EH (cell line): Measurements from ENCODE around the gene FAAP20.

Source experiments
- DNase-seq: peaks from one replicate; pipeline ENCODE4 v3.0.0-alpha.2; 2015; ENCODE audit warnings: low read depth

FAAP20 gene

DNA sequence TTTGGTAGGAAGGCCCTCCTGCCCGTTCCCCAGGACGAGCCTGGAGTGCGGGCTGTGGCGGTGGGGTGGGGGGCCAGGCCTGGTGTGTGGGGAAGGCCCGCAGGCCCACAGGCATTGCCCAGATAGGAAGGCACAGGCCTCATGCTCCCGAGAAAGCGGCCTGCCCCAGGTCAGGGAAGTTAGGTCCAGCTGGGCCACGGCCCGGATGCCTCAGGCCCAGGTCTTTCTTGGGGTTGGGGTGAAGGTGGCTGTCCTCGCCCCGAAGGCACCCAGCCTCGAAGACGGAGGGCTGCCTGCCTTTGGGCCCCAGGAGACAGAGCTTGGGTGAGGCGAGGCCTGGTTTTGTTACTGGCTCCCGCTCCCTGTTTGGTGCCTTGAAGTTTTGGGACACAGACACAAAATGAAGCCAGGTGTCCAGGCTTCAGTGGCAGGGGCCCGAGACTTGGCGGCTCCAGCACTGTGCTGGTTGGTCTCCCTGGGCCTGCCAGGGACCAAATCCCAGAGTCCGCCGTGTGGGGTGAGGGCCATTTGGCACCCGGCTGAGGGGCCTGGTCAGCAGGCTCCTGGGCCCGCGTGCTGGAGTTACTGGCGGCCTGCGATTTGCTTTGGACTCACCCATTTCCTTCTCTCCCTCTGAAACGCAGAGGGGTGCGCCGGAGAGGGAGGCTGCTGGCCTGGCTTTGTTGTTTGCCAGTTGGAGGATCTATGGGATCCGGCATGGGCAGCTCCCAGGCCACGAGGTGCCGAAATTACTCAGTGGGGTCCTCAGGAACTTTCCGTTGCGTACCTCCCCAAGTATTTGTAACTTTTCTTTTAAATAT lies 35.5 kb upstream of the FAAP20 start:
- peak; percentile 55 for DNase-seq

DNA sequence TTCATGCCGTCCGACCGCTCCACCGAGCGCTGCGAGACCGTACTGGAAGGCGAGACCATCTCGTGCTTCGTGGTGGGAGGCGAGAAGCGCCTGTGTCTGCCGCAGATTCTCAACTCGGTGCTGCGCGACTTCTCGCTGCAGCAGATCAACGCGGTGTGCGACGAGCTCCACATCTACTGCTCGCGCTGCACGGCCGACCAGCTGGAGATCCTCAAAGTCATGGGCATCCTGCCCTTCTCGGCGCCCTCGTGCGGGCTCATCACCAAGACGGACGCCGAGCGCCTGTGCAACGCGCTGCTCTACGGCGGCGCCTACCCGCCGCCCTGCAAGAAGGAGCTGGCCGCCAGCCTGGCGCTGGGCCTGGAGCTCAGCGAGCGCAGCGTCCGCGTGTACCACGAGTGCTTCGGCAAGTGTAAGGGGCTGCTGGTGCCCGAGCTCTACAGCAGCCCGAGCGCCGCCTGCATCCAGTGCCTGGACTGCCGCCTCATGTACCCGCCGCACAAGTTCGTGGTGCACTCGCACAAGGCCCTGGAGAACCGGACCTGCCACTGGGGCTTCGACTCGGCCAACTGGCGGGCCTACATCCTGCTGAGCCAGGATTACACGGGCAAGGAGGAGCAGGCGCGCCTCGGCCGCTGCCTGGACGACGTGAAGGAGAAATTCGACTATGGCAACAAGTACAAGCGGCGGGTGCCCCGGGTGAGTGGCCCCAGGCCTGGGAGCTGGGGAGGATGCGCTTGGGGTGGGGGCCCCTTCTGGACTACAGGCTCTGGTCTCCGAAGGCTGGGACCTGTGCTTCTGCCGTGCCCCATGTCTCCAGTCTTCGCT lies 34.7 kb upstream of the FAAP20 start:
- peak; percentile 60 for DNase-seq

GRCh38 chr1:2228694-2229036 lies 34.1 kb upstream of the FAAP20 start:
- DNase-seq, result no peak

GRCh38 chr1:2228157-2228594 lies 33.6 kb upstream of the FAAP20 start, which contains the start of gene SKI:
Gene SKI, plus strand, starts transcription at chr1:2228319. Its CDS starts 448 bp downstream, at chr1:2228767.
- no peak for DNase-seq

GRCh38 chr1:2227346-2228156 lies 33.0 kb upstream of the FAAP20 start:
- DNase-seq, result peak; percentile 97

GRCh38 chr1:2226525-2227345 lies 32.2 kb upstream of the FAAP20 start:
- DNase-seq, result no peak

- peak; percentile 19 for DNase-seq
These were observed 30.3 kb upstream of the FAAP20 start for GRCh38 chr1:2224631-2225428.

- DNase-seq, result no peak
These were observed 29.6 kb upstream of the FAAP20 start for GRCh38 chr1:2224170-2224584.

DNA sequence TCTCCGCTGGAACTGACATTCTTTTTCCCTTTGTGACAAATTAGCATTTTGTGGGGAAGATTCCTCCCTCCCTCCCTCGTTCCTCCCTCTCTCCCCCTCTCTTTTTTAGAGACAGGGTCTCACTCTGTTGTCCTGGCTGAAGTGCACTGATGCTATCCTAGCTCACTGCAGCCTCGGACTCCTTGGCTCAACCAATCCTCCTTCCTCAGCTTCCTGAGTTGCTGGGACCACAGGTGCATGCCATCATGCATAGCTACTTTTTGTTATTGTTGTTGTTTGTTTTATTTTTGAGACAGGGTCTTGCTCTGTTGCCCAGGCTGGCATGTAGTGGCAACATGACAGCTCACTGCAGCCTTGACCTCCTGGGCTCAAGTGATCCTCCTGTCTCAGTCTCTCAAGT lies 26.7 kb upstream of the FAAP20 start:
- no peak for DNase-seq

- DNase-seq, result no peak
These were observed 22.1 kb upstream of the FAAP20 start for GRCh38 chr1:2216767-2217058.

GRCh38 chr1:2215909-2216766 lies 21.6 kb upstream of the FAAP20 start:
- no peak for DNase-seq

- no peak for DNase-seq
These were observed 20.8 kb upstream of the FAAP20 start for GRCh38 chr1:2215329-2215728.

DNA sequence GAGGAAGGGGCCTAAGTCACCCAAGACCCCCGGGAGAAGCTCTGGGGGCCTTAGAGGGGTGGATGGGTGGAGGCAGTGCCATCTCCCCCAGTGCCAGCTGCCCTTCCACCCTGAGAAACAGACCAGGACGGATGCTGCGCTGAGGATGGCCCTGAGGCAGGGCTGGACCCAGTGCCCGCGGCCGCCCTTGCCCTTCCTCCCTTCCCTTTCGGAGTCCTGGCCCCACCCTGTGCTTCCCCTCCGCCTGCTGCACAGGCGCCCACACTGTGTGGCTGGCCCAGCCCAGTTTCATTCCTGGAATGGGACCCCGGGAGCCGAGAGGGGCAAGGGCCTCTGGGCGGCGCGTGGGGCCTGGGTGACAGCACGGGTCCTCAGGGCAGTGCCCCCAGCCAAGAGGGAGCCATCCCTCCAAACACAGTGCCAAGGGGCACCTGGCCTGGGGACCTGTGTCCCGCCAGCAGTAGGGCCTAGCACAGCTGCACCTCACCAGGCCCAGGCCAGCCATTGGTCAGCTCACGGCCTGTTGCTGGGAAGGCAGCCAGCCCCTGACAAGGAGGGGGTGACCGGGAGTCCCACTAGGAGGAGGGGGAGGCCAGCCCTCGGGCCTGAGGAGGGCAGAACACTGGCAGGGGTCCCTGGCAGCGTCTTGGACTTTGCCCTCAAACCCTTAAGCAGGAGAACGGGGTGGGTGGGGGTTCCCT lies 20.1 kb upstream of the FAAP20 start:
- DNase-seq, result no peak

DNA sequence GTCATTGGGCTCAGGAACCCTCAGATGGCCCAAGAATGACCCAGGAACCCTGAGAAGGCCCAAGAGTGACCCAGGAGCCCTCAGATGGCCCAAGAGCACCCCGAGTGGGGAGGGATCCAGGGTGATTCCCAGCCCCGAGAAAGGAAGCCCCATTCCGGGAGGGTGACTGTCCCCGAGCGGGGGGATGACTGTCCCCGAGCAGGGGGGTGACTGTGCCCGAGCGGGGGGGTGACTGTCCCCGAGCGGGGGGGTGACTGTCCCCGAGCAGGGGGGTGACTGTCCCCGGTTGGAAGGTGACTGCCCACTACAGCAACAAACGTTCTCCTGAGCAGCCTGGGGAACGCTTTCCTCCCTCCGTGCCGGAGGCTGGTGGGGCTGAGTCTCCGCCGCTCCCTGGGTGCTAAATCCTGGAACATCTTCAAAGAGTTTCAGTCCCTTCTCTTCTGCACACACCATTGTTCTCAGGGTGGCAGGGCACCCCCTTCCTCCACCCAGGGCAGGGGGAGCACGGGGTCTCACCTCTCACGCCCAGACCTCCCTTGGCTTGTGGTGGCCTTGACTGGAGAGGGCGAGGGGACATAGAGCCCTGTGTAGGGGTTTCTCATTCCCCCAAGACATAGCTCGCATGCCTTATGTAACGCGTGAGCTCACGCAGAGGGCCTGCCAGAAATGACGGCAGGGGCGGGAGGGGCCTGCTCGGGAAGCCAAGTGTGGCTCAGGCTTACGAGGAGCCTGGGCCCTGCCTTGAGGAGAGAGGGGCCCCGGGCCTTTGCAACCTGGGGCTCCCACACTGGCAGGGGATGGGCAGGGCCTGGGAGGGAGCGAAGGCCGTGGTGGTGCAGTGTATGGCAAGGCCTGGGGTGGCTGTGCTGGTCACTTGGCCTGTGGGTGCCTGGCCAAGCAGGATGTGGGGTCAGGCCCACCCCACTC lies 19.3 kb upstream of the FAAP20 start:
- peak; percentile 88 for DNase-seq

- DNase-seq, result peak; percentile 99
These were observed 18.2 kb upstream of the FAAP20 start for GRCh38 chr1:2212532-2213491.

- no peak for DNase-seq
These were observed 17.6 kb upstream of the FAAP20 start for GRCh38 chr1:2212274-2212531.

GRCh38 chr1:2210786-2211185 lies 16.2 kb upstream of the FAAP20 start:
- DNase-seq, result no peak
